ENCODE data around the gene MPRIP.

MPRIP gene

DNA sequence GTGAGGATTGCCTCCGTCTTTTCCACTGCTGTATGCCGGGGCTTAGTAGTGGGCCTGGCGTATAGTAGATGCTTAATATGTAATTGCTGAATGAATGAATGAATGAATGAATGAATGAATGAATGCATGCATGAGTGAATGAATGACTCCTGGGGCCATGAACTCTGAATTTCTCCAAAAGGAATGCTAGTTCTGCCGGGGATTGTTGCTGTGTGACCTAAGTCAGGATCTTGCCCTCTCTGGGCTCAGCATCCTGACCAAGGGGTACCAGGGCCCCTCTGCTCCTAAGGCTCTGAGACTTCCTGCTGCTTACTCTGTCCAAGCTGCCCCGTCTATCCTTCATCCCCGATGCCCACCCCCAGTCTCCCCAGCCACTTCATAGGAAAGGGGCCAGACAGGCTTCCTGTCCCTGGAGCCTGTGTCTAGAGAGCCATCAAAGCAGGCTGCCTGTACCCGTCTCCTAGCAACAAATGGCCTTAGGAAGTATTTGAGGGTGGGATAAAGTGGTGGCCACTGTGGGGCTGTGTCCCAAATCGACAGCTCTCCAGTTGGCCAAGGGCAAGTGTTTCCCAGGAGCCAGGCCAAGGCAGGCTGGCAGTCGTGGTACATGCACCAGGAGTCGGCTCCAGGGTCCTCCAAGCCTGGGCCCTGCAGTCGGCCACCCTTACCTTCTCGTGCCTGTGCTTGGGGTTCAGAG lies 11.6 kb upstream of the MPRIP start:
- FAIRE-seq: no peak

DNA sequence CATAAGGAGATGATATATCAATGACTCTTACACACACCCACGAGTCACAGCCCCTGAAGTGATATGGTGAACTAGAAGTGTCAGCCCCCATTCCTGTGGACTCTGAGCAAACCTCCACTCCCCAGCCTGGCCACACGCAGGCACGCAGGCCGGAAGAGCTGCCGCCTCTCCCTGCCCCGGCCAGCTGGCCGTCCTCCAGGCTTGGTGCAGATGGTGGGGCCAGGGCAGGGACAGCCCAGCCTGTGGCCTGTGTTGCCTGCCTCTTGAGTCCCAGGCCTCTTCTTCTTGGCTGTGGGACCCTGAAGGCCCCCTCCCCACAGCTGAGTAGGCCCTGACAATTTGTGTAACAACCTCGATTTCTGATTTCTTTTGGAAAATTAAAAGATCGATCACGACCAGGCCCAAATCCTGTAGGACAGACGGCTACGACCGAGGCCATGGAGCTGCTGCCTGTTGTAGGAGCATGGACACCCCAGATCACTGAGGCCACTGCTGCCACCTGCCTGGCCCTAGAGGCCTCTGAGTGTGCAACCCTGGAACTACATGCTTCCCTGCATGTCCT lies 10.0 kb upstream of the MPRIP start:
- no peak for FAIRE-seq

DNA sequence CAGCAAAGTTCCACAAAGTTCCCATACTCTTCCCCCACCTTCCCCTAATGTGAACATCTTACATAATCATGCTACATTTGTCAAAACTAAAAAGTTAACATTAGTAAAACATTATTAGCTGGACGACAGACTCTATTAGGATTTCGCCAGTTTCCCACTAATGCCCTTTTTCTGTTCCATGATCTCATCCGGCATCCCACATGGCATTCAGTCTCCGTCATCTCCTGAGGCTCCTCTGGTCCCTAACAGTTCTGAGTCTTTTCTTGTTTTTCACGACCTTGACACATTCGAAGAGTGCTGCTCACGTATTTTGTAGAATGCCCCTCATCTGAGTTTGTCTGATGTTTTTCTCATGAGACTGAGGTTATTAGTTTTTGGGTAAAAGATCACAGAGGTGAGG lies 8.8 kb upstream of the MPRIP start:
- no peak for FAIRE-seq

DNA sequence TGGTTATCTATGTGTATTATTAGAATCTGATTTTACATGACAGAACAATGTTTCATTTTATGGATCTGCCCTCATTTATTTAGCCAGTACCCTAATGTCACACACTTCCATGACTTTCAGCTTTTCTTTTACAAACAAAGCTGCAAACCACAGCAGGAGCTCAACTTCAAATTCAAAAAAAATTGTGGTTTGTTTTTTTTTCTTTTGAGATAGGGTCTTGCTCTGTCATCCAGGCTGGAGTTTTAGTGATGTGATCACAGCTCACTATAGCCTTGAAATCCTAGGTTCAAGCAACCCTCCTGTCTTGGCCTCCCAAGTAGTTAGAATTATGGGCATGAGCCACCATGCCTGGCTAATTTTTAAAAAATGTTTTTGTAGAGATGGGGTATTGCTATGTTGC lies 8.2 kb upstream of the MPRIP start:
- no peak for FAIRE-seq

DNA sequence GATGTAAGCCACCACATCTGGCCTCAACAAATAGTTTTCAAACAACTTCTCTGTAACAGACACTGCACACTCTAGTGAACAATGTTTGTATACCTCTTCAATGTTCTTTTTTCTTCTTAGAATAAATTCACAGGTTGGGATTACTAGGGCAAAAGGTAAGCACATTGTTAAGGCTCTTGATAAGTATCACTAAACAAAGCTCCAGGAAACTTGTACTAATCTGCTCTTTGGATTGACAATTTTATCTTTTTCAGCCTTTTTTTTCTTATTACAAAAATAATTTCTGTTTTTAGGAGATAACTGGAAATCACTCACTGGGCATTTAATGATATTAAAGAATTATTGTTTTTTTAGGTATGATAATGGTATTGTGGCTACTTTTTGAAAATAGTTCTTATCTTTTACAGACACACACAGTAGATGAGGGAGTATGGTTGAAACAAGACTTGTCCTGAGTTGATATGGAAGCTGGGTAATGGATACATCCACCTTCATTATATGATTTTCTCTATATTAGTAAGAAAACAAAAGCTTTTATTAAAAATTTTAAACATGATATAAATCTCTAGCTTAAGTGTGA lies 7.7 kb upstream of the MPRIP start:
- no peak for FAIRE-seq

DNA sequence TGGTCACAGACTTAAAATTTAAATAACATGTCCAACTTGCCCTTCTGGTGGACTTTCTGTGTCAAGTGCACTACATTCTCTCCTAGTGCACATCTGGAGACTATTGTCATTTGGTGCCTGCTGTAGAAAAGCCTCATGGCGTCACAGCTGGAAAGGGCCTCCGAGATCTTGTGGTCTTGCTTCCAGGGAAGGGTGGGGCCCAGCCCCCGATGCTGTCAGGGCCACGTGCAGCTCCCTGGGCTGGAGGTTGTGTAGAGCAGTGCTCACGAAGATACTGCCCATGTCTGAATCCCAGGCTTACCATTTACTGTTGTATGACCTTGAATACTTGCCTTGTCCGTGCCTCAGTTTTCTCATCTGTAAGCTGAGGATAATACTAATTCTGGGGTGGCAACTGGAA lies 6.8 kb upstream of the MPRIP start:
- FAIRE-seq: no peak

DNA sequence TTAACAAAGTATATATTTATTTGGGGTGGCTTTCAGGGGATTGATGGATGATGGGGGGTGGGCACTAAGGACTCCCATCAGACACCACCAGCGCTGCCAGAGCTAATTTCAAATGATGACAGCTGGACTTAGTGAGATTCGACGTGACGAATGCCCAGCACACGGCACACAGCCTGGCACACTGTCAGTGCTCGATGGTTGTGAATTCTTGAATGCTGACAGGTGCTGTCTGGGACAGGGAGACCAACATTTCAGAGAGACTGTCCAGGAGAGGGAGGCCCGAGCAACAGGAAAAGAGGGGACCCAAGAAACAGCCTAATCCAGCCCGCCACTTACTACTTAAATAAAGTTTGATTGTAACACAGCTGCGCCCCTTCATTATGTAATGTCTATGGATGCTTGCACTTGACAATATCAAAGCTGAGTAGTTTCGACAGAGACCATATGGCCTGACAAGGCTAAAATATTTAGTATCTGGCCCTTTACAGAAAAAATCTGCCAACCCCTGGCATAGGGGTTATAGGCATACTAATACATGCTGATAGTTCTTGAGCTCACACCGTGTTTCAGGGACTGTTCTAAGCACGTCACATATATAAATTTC lies 6.2 kb upstream of the MPRIP start:
- FAIRE-seq: no peak

DNA sequence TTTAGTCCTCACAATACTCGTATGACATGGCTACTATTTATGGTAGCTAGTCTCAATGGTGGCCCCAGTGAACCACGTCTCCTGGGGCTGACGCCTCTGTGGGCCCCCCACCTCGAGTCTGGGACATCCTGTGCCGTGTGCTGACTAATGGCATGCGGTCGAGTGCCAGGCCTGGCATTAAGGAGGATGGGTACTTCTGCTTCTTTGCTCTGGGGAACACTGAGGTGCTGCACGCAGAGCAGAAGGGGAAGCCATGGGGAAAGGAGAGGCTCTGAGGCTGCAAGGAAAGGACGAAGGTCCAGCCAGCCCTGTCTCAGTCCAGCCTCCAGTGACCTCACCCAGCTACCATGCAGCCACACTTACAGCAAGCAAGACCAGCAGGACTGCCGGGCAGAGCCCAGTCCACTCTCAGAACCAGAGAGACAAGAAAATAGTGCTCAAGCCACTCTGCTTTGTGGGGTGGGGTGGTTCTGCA lies 5.7 kb upstream of the MPRIP start:
- no peak for FAIRE-seq

DNA sequence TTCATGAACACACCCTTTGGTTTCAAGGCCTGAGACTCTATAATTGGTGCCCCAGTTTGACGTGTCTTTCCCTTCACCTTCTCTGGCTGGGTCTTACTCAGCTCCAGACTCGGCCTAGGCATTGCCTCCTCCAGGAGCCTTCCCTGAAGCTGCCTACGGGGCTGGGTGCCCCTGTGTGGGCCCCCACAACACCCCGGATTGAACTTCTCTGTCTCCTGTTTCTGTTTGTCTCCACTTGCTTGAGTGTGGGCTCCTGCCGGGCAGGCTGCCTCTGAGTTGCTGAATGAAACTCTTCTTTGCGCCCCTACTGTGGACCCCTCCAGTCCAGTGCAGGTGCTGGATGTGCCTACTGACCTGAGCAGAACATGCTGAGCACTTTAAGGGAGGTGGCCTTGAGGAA lies 2.3 kb upstream of the MPRIP start:
- FAIRE-seq: no peak

DNA sequence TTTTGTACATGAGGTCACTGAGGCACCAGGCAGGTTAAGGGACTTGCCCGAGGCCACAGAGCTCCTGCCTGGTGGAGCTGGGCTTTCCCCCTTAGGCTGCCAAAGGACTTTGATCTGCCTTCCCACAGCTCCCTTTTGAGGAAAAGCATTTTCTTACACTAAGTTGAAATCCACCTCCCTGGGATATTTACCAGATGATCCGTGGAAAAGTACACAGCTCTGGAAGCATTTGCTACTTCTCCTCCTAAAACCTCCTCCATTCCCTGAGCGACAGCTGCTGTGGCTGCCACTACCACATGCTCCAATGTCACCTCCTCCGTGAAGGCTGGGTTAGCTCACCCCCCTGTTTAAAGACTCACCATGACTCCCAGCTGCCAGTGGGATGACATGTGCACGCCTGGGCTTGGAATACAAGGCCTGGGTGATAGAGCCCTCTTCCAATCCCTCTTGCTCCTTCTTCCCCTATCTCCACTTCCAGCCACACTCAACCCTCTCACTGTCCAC lies 1.2 kb upstream of the MPRIP start:
- FAIRE-seq: no peak

DNA sequence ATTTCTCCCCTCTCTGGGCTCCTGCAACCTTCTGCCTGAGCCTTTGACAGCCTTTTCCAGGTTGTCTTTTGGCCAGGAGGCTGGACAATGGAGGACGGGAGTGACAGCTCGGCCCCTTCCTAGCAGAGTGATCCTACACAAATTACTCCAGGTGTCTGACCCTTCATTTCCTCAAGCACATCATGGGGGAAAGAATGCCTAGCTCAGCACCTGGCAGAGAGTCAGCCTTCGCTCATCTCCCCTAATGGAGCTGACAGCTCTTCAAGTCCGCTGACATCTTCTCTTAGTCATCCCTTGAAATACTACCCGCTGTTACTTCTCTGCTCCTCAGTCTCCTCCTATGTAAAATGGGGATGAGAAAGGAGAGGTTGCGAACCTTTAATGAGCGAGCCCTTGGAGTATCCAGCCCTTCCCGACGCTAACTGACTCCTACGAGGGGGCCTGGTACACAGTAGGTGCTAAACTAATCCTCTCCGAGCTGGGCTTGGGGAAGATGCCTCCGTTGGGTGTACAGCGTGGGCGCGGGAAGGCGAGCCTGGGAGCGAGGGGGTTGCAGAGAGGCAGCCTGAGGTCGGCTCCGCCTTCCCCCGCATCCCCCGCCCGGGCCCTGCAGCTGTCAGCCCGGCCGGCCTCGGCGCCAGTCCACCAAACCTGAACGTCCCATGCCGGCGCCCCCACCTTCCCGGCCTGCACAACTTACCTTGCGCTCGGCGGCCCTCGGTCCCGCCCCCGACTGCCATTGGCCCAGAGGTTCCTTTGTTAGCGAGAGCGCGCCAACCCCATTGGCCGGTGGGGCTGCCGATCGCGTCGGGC lies 480 bp upstream of the MPRIP start:
- FAIRE-seq: peak; percentile 69

DNA sequence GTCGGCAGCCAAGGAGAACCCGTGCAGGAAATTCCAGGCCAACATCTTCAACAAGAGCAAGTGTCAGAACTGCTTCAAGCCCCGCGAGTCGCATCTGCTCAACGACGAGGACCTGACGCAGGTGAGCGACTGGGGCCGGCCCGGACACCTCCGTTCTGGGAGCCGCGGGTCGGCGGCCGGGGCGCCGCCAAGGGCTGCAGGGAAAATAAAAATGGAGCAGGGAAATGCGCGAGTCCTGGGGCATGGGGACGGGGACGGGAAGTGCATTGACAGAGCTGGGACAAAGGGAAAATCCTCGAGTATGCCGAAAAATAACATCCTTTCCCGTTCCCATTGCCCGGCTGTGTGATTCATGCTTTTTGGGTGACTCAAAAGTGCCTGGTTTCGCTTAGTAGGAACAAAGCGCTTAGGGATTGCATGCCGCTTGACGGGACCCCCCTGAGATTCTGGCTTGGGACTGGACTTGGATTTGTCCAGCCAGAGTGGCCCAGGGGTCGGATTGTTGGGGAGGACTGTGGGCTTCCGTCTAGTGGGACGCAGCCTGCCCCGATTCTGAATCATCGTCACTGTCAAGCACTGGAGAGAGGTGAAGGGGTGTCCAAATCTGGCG lies 699 bp downstream of the MPRIP start:
- no peak for FAIRE-seq

DNA sequence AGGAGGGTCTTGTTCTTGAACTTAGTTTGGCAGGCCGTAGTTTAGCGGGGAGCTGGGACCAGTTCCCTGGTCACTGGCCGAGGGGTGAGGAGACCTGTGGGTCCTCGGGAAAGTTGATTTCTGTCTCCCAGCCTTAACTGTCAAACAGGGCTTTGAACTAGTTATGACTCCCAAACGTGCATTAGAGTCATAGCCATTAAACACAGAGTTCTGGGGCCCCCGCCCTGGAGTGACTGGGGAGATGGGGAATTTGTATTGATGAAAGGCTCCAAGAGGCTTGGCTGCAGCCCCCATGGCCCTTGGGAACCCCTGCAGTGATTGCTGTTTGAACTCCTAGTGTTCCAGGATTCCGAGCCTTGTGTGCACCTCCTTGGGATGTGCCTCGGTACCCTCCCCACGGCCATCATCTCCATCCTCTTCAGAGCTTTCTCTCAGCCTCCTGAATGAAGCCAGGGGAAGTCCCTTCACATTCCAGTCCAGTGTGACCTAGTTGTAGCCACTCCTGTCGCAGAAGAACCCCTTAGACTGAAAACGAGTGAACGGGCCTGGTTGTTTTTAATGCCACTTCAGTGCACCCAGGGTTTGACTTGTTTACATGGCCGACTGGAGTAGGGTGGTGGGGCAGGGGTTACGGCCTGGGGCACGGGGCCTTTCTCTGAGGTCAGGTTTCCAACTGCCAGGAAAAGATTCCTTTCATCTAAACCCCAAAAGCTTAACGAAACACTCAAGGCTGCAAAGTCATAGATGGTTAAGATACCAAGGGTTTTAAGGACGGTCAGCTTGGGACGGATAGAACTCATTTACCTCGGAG lies 1.4 kb downstream of the MPRIP start:
- no peak for FAIRE-seq

DNA sequence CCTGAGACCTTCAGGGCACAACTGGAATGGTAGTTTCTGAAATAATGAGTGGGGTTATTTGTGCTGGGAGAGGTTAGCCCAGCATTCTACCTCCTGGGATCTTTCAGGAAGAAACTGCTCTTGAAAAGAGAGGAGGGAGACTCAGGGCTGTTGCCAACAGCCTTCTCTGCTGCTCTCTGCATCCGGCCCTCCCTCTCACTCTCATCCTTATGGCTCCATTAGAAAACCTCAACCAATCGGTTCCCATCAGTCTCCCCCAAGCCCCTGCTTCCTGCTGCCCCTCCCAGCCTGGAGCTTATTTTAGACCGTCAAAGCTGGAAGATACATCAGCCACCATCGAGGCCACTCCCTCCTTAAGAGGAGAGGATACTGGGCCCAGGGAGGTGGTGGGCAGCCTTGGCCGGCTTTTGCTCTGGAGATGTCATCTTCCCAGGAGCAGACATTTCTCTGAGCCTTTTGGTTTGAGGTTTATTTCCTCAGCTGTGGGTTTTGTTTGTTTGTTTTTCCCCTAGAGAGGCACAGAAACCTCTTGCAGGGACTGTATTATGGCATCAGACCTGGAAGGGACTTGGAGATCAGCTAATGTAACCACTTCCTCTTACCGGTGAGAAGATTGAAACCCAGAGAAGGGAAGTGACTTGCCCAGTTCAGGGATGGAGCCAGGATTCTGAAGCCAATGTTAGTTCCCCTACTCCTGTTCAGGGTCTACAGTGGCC lies 2.7 kb downstream of the MPRIP start:
- no peak for FAIRE-seq

DNA sequence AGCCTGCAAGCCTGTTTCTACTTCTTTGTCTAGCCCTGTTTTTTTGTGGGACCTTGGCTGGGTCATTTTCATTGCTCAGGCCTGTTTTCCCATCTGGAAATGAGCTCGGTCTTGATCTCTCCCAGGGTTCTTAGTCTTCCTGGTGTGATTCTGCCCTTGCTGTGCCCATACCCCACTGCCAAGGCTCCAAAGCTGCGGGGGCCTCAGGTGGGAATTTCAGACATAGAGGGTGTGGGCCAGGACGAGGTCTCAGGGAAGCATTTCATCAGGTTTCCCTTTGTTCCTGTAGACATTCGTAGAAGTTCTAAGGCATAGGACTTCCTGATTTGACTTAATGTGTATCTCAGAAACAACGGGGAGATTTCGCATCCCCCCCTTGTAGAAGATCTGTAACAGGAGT lies 5.8 kb downstream of the MPRIP start:
- no peak for FAIRE-seq

DNA sequence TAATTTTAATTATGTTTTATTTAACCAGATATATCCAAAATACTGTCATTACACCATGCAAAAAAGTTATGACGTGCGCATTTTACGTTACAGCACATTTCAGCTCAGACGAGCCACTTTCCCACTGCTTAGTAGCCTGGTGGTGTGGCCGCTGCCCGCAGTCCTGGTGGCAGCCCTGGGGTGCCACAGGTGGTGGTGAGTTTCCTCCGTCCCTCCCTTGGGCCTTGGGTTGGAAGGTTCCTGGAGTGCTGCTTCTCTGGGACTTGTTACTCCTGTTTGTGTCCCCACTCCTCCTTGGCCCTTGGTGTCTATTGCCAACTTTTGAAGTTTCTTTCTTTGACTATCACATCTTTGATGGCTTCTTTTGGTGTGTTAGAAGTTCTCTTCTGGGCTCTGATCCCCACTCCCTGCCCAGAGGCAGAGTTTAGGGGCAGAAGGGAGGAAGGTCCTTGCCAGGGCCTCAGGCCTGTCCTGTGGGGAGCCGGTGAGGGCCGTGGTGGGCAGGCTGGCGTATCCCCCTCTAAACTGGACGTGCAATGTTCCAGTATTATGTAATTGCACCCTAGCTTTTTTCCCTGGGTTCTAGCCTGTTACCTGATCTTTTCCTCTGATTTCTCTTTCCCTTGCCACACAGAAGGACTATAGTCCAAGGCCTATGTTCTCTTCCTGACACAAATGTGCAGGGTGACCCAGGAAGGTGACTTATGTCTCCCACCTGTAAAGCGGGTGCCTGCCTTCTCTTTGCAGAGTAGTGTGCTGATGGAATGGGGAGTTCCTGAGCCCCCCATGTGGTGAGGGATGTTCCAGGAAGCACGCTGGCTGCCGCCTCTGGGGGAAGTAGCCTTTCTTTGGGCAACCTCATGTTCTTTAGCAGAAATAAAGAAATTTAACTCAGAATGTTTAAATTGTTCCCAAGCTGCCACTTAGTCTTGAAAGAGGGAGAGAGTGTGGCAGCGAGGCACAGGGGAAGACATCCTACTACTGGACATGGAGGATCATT lies 8.4 kb downstream of the MPRIP start:
- FAIRE-seq: no peak

DNA sequence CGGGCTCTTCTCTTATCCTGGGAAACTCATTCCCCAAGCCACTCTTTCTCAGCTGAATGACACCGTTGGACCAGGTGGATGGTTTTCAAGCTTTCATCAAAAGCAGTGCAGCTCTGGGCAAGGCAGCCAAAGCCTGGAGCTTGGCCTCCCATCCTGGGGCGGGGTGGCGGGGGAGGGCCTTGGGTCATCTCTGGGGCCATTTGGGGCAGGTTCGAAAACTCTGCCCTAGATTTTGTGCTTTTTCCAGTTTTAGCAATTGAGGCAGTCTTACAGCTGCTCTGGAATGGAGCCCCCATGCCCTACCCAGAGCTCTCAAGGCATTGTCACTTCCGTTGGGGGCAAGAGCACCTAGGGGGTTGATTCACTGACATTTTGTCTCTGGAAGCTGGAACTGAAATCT lies 9.1 kb downstream of the MPRIP start:
- FAIRE-seq: no peak

DNA sequence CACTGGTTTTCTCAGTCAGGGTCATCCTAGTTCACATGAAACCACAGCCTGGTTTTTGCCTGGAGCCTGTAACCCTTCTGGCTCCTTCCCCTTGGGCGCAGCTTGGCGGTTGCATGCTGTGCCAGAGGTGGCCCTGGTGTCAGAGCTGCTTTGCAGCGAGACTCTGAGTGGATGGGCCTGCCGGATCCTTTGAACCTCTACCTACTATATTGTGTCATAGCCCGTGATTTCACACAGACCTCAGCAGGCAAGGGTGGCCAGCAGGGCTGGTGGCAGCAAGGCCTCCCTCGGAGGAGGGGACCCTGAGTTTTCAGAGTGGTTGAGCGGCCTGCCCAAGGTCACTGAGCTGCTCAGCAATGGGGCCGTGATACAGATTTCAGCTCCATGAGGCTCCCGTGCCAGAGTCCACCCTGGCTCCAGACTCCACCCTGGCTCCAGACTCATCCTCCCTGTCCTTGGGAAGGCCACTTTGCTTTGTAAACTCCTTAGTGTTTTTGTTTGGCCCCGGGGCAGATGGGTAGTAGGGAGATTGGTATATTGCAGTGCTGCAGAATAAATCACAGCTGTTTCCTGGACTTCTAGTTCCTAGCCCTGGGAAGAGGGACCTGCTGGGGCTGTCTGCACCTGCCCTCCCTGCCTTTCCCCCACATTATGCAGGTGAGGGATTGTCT lies 9.7 kb downstream of the MPRIP start:
- no peak for FAIRE-seq
